ENCODE measurements around the gene TNNT3. TPM values are rescaled to one million over a fixed set of nuclear protein-coding genes. Genes with fewer than 3 reads are reported as not detected.
A peak's percentile ranks its signal among the peaks of the same experiment; 100 is the strongest.

Gene TNNT3
- total RNA-seq, 4 donors from 2014 or later = 1.2 to 6.6 (median 4.1) TPM

DNA sequence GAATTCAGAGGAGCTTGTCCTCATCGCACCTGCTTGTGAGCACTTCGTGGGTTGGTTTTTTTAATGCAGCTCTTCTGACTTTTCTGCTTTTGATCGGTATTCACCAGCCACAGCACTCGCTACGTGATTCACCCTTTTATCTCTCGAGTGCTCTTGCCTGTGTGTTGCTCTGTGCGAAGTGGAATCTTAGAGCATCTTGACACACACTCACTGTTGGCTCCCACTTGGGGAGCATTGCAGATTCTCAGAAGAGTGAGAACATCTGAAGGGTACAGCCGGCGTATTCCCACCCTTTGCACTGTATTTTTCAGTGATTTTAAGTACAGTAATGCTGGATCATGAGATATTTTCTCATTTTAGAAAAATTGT lies 10.9 kb downstream of the TNNT3 start:
- TF ChIP-seq, protein P1, sequence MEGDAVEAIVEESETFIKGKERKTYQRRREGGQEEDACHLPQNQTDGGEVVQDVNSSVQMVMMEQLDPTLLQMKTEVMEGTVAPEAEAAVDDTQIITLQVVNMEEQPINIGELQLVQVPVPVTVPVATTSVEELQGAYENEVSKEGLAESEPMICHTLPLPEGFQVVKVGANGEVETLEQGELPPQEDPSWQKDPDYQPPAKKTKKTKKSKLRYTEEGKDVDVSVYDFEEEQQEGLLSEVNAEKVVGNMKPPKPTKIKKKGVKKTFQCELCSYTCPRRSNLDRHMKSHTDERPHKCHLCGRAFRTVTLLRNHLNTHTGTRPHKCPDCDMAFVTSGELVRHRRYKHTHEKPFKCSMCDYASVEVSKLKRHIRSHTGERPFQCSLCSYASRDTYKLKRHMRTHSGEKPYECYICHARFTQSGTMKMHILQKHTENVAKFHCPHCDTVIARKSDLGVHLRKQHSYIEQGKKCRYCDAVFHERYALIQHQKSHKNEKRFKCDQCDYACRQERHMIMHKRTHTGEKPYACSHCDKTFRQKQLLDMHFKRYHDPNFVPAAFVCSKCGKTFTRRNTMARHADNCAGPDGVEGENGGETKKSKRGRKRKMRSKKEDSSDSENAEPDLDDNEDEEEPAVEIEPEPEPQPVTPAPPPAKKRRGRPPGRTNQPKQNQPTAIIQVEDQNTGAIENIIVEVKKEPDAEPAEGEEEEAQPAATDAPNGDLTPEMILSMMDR (IDR thresholded peaks at IDR 0.05) = no peak
- TF ChIP-seq POLR2A (IDR thresholded peaks at IDR 0.05) = no peak
- intact Hi-C loops (cut with DNase I; ENCODE audit: low total_unique reads) = no loop called here
- 85 to 90% methylated on average over 9 of the region's 9 CpGs for WGBS, 2 donors
- no peak overlapping the region for H3K4me3 ChIP-seq (ENCODE audit: low read depth, poor library complexity, severe bottlenecking)
- no peak for DNase-seq (ENCODE audit: low spot score in 2 of 2)

DNA sequence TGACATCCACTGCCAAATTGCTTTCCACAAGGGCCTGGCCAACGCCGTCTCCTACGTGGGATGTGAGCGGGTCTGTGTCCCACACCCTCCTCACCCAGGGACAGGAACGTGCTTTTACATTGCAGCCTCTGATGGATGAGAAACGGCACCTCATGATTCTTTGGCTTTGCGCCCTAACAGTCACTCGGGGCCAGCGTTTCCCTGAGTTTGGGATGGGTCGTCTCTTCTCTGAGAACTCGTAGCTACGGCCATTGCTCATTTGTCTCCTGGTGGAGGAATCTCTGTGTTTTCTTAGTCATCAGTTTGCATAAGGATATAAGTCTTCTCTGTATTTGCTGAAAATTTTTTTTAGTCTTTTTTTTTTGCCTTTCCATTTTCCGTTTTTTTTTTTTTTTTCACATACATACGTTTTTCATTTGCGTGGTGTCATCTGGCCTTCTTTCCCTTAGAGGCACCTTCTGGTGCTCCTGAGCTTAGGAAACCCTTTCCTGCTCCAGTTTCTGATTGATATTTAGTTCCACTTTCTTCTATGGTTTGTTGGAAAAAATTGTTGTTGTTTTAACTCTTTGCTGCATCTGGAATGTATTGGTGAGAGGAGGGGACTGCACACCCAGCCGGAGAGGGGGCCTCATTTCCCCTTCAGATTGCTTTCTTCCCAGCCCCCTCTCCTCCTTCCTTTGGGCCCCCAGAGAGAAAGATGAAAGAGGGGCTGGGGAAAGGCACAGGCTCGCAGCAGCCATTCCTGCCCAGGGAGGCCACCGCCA lies 12.0 kb downstream of the TNNT3 start:
- peak in 1 of 2 donors; percentile 89 for DNase-seq (ENCODE audit: low spot score in 2 of 2)
- WGBS, 2 donors = 33 to 35% methylated on average over 18 of the region's 18 CpGs
- H3K4me3 ChIP-seq (ENCODE audit: low read depth, poor library complexity, severe bottlenecking) = no peak overlapping the region
- TF ChIP-seq POLR2A (IDR thresholded peaks at IDR 0.05) = no peak
- TF ChIP-seq, protein P1 (IDR thresholded peaks at IDR 0.05) = no peak
- intact Hi-C loops (cut with DNase I; ENCODE audit: low total_unique reads) = no loop called here

DNA sequence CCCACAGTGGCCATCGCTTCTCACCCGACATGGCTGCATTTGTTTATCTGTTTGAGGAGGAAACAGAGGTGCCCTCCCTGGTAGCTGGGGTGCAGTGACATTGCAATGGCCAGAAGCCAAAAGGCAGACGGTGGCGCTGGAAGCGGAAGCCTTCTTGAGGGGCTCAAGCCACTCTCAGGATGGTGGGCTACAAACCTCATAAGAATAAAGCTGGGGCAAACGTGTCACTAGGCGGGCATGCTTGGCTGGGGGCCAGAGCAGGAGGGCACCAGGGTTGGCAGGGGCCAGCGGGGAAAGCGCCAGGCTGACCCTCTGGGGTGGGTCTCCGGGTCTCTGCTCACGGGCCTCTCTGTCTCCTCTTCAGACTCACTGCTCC lies 12.6 kb downstream of the TNNT3 start:
- WGBS, 2 donors = 81 to 84% methylated on average over 11 of the region's 11 CpGs
- no peak for DNase-seq (ENCODE audit: low spot score in 2 of 2)
- intact Hi-C loops (cut with DNase I; ENCODE audit: low total_unique reads) = no loop called here
- no peak overlapping the region for H3K4me3 ChIP-seq (ENCODE audit: low read depth, poor library complexity, severe bottlenecking)
- TF ChIP-seq POLR2A (IDR thresholded peaks at IDR 0.05) = no peak
- TF ChIP-seq, protein P1 (IDR thresholded peaks at IDR 0.05) = no peak

DNA sequence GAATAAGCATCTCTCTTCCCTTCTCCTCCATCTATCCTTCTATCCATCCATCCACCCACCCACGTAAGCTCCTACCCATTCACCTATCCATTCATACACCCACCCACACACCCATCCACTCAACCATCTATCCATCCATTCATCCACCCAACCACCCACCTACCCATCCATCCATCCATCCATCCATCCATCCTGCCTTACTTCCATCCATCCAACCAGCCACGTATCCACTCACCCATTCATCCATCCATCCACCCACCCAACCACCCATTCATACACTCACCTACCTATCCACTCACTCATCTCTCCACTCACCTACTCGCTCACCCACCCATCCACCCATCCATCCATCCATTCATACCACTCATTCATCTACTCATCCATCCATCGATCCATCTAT lies 13.2 kb downstream of the TNNT3 start:
- DNase-seq (ENCODE audit: low spot score in 2 of 2) = no peak
- WGBS, 2 donors = 95 to 97% methylated on average over 4 of the region's 4 CpGs
- no peak overlapping the region for H3K4me3 ChIP-seq (ENCODE audit: low read depth, poor library complexity, severe bottlenecking)
- TF ChIP-seq, protein P1 (IDR thresholded peaks at IDR 0.05) = no peak
- no peak for TF ChIP-seq POLR2A (IDR thresholded peaks at IDR 0.05)
- intact Hi-C loops (cut with DNase I; ENCODE audit: low total_unique reads) = no loop called here

DNA sequence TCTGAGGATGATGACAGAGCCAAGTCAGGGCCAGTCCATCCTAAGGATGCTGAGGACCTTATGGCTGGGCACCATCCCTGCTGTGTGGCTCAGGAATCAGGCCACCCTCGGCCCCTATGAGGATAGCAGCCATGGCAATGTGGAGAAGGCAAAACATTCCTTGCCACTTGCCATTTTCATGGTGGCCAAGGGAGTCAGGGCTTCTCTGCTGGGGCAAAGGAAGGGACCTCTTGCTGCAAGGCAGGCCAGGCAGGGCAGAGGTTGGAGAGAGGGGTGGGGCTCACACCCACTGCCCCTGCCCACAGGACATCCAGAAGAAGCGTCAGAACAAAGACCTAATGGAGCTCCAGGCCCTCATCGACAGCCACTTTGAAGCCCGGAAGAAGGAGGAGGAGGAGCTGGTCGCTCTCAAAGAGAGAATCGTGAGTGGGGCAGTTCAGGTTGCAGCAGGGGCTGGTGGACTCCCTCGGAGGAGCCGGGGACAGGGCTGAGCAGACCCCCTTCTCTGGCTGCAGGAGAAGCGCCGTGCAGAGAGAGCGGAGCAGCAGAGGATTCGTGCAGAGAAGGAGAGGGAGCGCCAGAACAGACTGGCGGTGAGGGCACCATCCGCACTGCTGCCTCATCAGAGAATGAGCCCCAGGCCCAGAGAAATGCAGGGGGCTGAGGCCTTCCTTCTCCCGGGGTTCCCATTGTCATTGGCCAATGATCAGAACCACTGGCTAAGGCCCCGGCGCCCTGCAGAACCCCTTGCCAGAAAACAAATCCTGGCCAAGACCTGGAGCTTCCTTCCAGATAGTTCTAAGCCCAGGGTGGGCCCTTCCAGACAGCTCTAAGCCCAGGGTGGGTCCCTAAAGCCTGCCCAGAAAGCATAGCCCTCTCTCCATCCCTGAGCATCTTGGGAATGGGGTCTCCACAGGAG lies 14.2 kb downstream of the TNNT3 start:
- intact Hi-C loops (cut with DNase I; ENCODE audit: low total_unique reads) = no loop called here

More for the DNA sequence above, 14.2 kb downstream of the TNNT3 start:
- DNase-seq (ENCODE audit: low spot score in 2 of 2) = no peak
- TF ChIP-seq, protein P1 (IDR thresholded peaks at IDR 0.05) = no peak
- TF ChIP-seq POLR2A (IDR thresholded peaks at IDR 0.05) = no peak
- 87% methylated on average over 18 of the region's 18 CpGs for WGBS, 2 donors
- no peak overlapping the region for H3K4me3 ChIP-seq (ENCODE audit: low read depth, poor library complexity, severe bottlenecking)
